Breast epithelium (tissue), 4 donors: ENCODE results near the gene ATP8B1. TPM values are rescaled to one million over a fixed set of nuclear protein-coding genes. Genes with fewer than 3 reads are reported as not detected.

ENCODE experiments used
- DNase-seq, 2 donors: peaks; one replicate each; pipeline ENCODE4 v3.0.0-alpha.2; 2019; ENCODE audit warnings: low spot score in 2 of 2
- H3K27ac ChIP-seq, 2 donors: fragments of 200-600 bp; sonication (generic) in 1 of 2; one replicate each; pipeline ENCODE4 v1.5.1; 2016 to 2019; ENCODE audit warnings: mild to moderate bottlenecking in 1 of 2
- H3K27me3 ChIP-seq, 2 donors: fragments of 200-600 bp; sonication (generic) in 1 of 2; one replicate each; pipeline versions ENCODE4 v1.5.1 to v1.6.0; 2017 to 2019; ENCODE audit warnings: control low read depth in 1 of 2, mild to moderate bottlenecking in 1 of 2
- H3K36me3 ChIP-seq: fragments of 200-600 bp; one replicate; pipeline ENCODE4 v1.5.1; 2019
- H3K4me1 ChIP-seq, 2 donors: fragments of 200-600 bp; sonication (generic); one replicate each; pipeline ENCODE4 v1.5.1; 2016 to 2019; ENCODE audit warnings: control low read depth in 1 of 2
- H3K4me3 ChIP-seq, 3 donors: fragments of 200-600 bp; sonication (generic); 1 replicate in 2 of 3; 2 replicates in 1 of 3; pipeline ENCODE4 v1.5.1; 2016 to 2019; ENCODE audit warnings: mild to moderate bottlenecking in 3 of 3, moderate library complexity in 2 of 3
- H3K9me3 ChIP-seq, 2 donors: fragments of 200-600 bp; sonication (generic) in 1 of 2; one replicate each; pipeline ENCODE4 v1.5.1; 2016 to 2019; ENCODE audit warnings: control low read depth in 1 of 2
- CTCF ChIP-seq, 3 donors: fragments of 450-650 bp; IDR thresholded peaks; one replicate each; pipeline ENCODE4 v1.5.1; 2016 to 2017; ENCODE audit warnings: antibody characterized with exemption in 3 of 3, mild to moderate bottlenecking in 3 of 3, moderate library complexity in 3 of 3
- POLR2A ChIP-seq: fragments of 450-650 bp; IDR thresholded peaks from one replicate; pipeline ENCODE4 v1.6.1; 2016; ENCODE audit warnings: antibody characterized with exemption, mild to moderate bottlenecking, moderate library complexity
- POLR2AphosphoS5 ChIP-seq, 3 donors: sonication (generic); formaldehyde crosslinking; IDR thresholded peaks; one replicate each; pipeline ENCODE4 v1.6.1; 2017; ENCODE audit warnings: antibody characterized with exemption in 3 of 3
- intact Hi-C: fragments of 100-400 bp; cut with DNase I; formaldehyde crosslinking; loops from one replicate; pipeline ENCODE4 v1.15.1; 2023; ENCODE audit warnings: low total_unique reads
- total RNA-seq, 3 donors: library from RNA; depleted of rRNA; stranded (reverse); fragments of >200 nt; gene quantifications; one replicate each; pipeline ENCODE4 v1.1.0, GENCODE V29; 2016

Gene ATP8B1
- total RNA-seq, 3 donors from 2014 or later, result 5.1 to 45.1 (median 41.3) TPM

- Histone ChIP-seq H3K27me3 (no peaks in the 10 kb centered on the region), H3K9me3 (no peaks in the 10 kb centered on the region), H3K27ac (no peak overlapping the region), H3K4me1 (no peaks in the 10 kb centered on the region), H3K36me3 (no peaks in the 10 kb centered on the region), H3K4me3 (no peak overlapping the region)
- intact Hi-C loops, result no loop called here
- no peak for DNase-seq
- TF ChIP-seq POLR2A, result no peak
- TF ChIP-seq CTCF (IDR thresholded peaks at IDR 0.05), result no peak
- TF ChIP-seq POLR2AphosphoS5 (IDR thresholded peaks at IDR 0.05), result no peak
Observed at GRCh38 chr18:57619876-57620275, 183.2 kb downstream of the ATP8B1 start.

GRCh38 chr18:57618910-57619309, 184.2 kb downstream of the ATP8B1 start:
- H3K4me1 ChIP-seq, result no peaks in the 10 kb centered on the region
- H3K27me3 ChIP-seq, result no peaks in the 10 kb centered on the region
- no peak overlapping the region for H3K4me3 ChIP-seq
- peaks cover 4% of the 10 kb centered on the region for H3K36me3 ChIP-seq
- no peaks in the 10 kb centered on the region for H3K9me3 ChIP-seq
- intact Hi-C loops, result no loop called here
- no peak overlapping the region for H3K27ac ChIP-seq
- no peak for TF ChIP-seq POLR2AphosphoS5 (IDR thresholded peaks at IDR 0.05)
- no peak for TF ChIP-seq CTCF (IDR thresholded peaks at IDR 0.05)
- no peak for TF ChIP-seq POLR2A
- no peak for DNase-seq

GRCh38 chr18:57603871-57604270, 199.2 kb downstream of the ATP8B1 start:
- Histone ChIP-seq H3K9me3 (no peaks in the 10 kb centered on the region), H3K27me3 (no peaks in the 10 kb centered on the region), H3K27ac (no peak overlapping the region), H3K4me1 (no peaks in the 10 kb centered on the region), H3K36me3 (no peaks in the 10 kb centered on the region), H3K4me3 (no peak overlapping the region)
- intact Hi-C loops, result no loop called here
- no peak for DNase-seq
- TF ChIP-seq CTCF (IDR thresholded peaks at IDR 0.05) (no peak), POLR2A (no peak), POLR2AphosphoS5 (IDR thresholded peaks at IDR 0.05) (no peak)

Other genes with a start within 250 kb of the ATP8B1 start
- gene FECH, start 216.6 kb downstream of the ATP8B1 start, total RNA-seq, result 10 to 100 TPM; 31.1 to 40.2 (median 37.3) TPM
- 100 to 1,000 TPM; 134 to 135 (median 135) TPM for gene NARS1, start 181.5 kb downstream of the ATP8B1 start, total RNA-seq
- 100 to 1,000 TPM in 2 of 3 donors, 10 to 100 TPM in 1; 26.2 to 162 (median 106) TPM for gene NEDD4L, start 240.9 kb upstream of the ATP8B1 start, total RNA-seq